ENCODE results near the gene PACRG.

Gene PACRG

DNA sequence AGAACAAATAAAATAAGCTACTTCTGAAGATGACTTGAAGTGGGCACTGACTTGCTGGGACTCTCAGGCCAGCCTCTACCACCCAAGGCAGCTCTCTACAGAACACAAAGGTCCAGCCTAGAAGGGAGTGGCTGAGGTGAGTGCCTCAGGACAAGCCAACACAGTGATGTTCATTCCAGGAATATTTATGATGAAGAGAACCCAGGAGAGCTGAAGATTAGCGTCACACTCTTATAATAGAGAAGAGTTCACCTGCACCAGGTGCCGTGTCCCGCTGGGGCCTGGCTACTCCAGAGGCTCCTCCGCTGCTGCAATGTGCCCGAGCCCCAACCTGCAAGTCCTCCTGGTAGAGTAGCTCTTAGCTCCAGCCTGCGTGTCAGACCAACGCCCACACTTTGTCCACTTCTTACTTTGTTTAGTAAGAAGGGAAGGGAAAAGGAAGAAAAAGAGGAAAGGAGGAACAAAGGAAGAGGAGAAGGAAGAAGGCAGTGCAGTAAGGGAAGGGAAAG is 504.3 kb downstream of the PACRG start:
- DNase-seq, result no peak

DNA sequence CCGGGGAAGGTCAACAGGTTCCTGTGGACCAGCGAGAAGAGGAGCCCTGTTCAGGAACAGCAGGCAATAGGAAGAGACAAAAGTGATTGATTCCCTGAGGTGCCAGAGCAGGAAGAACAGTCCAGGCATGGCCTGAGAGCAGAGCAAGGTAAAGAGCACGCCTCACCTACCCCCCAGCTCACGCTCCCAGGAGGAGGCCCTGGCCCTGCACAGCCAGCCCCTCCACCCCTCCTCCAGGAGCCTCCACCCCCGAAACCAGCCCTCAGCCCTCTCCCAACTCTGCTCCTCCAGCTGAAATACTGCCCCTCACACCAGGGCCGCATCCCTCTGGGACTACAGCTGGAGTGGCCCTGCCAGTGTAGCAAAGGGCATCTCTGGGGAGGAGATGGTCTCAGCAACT is 504.9 kb downstream of the PACRG start:
- DNase-seq, result no peak

DNA sequence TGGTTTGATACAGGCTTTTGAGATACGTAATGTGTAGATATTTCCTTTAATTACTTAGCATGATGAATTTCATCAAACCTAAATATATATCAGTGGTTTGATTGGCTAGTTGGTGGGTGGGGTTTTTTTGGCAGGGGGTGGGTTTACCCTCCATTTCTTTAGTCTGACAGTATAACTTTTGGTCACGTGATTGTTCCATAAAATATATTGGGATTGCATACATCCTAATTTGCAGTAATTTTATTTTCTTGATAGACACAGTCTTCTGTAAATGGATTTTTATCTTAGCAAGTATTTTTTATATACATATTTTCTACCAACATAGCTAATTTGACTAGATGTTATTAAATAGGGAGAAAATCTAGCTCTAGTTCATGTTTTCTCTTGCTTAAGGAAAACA is 509.3 kb downstream of the PACRG start:
- DNase-seq, result no peak

DNA sequence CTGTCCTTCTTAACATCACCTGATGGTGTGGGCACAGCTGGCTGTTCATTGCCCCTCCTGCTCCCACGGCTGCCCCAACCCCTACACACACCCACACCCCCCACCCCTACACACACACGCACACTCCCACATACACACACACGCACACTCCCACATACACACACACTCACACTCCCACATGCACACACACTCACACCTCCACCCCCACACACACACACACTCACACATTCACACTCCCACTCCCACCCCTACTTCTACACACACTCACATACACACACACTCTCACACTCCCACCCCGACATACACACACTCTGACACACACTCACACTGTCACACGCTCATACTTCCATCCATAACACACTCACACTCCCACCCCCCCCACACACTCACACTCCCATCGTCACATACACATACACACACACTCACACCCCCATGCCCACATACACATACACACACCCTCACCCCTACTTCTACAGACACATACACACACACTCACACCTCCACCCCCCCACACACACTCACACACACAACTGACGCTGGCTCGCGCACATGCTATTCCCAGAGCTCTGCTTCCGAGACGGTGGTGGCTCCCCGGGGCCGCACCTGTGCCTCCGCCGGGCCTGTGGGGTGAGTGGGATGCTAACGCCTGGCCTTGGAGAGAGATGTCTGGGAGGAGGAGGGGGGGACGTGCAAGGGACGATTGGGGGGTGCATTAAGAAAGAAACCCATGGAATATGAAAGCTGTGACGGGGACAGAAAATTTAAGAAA is 512.0 kb downstream of the PACRG start:
- DNase-seq, result no peak

DNA sequence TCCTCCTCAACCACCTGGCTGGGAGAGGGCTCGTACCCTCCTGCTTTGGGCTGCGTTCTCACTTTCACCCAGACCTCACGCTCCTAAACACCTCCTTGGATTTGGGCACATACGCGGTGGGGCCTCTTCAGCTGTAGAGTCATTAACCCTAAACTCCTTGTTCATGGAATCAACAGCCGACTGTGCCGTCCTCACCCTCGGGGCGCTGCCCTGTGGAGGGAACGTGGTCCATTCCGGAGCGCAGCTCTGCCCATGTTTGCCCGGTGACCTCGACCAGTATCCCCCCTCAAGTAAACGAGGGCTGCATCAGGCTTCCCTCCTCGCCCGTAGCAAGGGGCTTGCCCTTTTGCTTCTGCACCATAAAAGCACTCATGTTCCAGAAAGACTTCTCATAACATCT is 512.8 kb downstream of the PACRG start:
- no peak for DNase-seq

DNA sequence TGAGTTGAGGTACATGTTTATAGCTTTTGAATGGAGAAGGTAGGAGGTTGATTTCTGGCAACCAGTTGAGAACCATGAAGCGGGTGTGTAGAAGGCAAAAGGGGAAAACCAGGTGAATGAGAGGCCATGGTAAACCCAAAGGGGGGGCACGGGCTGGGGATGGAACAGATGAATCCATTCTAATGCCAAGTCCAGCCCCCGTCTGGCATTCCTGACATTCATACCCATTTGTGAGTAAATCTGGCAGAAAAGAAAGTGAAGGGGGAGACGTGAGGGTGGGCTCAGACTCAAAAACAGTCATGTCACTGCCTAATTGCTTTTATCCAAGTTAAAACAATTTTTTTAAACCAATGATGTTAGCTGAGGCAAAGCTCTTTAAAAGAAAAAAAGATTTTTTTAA is 513.9 kb downstream of the PACRG start:
- DNase-seq, result no peak

DNA sequence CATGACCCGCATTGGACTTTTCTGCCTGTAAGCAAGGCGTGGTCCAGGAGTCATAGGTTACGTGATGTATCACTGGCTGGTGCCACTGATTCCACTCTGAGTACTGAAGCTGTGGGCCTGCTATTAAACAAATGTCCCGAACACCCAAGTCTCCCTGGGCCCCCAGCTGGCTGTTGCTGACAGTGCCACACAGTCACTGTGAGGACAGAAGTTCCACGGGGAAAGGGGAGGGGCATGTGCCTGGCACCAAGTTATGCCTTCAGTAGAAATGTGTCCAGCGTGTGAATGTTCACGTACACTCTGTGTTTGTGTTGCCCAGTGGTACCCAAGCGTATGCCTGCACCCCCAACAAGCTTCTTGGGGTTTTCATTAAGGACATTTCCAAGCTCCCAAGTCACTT is 515.3 kb downstream of the PACRG start:
- DNase-seq, result peak in 51 of 56 donors; percentile 37 to 93 (median 75)

DNA sequence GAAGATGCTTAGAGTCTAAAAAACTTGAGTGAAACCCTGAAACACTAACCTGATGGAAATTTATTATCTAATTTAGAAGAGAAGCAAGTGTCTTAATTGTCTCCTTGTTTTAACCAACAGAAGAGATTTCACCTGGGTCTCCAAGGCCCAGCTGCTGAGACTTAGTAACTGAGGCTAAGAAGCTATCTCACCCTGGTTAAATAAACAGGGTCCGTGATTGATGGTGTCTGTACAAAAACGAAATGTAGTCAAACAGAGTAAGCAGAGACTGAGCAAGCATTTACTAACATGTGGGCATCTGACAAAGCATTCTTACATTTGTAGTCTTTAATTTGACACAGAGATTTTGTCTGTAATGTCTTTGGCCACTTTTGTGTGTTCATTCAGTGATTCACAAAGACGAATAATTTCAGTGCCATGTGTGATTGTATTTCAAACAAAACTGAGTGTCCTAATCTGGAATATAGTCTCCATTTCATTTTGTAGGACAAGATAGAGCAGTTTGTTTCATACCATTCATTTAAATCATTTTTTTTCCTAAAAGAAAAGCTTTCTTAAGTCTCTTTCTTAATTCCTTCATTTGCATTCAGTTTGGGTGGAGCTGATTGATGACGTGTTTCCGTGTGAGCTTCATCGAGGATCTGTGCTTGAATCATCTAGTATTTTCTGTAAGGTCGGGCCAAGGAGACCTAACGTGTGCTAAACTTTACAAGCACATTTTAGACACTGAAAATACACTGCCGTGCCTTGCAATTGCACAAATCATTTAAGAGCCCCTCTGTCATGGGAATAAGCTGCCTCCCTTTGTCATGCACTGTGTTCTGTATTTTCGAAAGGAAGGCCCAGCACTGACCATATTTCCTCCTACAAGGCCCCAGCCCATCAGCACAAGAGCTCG is 516.2 kb downstream of the PACRG start:
- peak in 1 of 56 donors; percentile 54 for DNase-seq

DNA sequence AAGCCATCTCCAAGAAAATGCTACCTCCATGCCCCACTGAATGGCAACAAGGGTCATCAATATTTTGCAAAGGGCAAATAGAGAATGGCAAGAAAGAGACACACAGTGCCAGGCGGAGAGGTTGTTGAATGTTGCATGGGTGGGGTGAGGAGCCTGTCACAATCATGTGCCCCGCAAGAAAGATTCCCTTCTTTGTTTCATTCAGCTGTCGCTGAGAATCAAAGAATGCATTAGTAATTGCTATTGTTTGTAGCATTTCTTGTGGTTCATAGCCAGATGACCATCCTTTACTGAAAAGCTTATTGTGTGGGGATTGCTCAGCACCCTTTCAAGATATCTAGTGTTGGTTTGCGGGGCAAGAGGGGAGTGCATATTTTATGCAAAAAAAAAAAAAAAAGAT is 520.3 kb downstream of the PACRG start:
- peak in 34 of 56 donors; percentile 23 to 87 (median 54) for DNase-seq

DNA sequence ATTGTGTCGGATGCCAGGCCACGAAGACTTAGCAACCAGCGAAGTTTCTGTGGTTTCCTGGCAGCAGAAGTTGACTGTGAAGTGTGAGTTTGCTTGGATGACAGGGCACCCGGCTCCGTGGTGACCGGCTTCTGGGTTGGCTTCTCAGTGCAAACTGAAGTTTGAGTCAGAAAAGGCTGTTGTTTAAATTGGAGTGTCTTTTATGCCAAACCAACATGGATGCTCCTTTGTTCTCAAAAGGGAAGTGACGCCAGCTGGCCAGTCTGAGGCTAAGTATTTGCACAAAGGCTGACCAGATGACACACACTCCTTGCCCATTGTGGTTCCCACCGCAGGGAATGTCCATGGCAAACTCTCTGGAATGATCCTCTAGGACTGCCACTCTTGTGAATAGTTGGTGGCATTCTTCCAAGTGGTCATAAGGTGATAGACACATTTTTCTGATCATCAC is 521.9 kb downstream of the PACRG start:
- DNase-seq, result peak in 38 of 56 donors; percentile 19 to 88 (median 53)

DNA sequence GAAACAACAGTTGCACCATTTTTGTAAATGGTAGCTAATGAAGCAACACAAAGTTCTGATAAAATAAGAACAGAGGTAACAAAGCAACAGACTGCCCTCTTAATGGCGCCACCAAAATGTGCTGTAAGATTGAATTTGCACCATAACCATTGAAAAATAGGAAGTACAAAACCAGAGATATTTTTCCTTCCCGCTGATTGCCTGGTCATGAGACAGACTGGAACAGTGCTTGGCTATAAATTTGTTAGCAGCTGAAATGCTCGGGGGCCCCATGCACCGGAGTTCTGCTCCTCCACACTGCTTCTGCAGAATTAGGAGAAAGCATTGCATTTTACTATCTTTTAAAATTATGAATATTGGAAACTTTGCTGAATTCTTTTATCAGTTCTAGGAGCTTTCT is 522.3 kb downstream of the PACRG start:
- no peak for DNase-seq

DNA sequence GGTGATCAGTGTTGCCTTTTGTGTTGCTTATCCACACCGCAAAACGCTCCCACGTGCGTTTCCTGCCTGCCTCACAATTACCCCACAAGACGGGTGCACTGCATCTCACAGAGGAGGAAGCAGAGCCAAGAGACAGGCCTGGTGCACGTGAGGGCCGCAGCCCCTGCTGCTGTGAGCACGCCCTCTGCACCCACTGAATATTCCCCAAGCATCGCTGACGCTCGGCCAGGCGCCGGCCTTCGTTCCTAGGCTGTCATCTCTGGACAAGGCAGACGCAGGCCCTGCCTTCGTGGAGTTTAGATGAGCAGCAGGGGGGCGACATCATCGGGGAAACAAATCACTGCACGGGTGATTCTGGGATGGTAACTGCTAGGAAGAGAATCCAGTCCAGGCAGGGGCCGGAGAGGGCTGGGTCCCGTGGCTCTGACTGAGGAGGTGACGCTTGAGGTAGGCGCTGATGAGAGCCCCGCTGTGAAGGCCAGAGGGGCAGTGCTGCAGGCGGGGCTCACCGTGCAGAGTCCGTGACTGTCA is 524.4 kb downstream of the PACRG start:
- DNase-seq, result peak in 4 of 56 donors; percentile 30 to 44 (median 38)

DNA sequence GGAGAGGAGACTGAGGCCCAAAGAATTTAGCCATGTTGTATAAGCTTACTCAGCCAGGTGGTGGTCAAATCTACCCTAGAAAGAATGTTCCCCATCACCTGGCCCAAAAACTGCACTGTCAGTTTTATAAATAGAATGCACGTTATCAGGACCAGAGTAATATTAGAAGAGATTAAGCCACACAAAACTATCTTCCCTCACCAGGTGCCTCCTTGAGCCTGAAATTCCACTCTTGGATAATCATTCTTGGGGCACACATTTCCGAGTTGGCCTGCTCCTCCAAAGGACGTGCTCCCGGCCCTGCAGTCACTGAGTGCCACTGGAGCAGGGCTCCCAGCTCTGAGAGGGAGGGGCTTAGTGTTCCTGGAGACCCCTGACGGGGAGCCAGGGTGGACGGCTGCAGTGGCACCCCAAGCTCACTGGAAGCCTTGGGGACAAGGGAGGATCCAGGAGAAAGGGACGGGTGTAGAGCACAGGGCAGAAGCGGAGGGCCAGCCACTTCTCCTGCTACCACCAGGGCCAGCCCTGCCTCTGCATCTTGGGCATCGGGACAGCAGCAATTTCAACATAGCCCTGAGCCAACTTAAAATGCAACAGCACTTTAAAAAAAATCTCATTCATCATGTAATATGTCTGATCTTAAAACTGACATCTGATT is 525.9 kb downstream of the PACRG start:
- peak in 6 of 56 donors; percentile 22 to 66 (median 37) for DNase-seq

DNA sequence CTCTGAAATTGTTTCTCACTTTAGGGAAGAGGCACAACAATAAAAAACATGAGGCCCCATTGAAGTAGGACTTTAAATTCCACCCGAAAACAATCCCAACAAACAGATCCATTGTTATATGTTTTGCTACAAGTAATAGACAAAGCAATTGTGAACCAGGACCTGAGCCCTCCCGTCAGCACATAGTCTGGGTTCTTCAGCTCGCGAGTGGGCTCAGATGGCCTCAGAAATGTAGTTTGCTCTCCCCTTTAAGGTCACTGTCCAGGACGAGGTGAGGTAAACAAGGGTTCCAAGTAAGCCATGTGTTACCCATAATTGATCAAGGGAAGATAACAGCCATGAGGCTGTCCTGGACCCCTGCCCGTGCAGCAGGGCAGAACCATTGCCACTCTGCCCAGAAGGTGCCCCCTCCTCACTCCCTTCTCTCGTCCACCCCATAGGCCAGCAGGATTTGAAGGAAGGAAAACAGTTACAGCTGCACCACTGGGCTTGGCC is 526.6 kb downstream of the PACRG start:
- DNase-seq, result peak in 36 of 56 donors; percentile 24 to 90 (median 59)

DNA sequence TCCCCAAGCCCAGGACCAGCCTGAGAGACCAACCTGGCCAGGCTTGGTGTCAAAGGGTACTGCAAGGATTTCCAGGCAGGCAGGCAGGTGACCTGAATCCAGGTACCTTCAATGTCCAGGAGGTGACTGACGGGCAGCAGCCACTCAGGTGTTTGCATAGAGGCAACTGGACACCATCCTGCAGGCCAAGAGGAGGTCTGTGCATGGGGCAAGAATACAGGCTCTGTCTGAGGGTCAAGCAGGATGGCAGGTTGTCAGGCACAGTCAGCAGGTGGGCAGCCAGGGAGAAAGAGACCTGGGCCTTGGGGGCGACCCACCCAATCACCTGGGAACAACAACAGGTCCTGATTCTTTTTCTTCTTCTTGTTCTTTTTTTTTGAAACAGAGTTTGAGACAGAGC is 527.5 kb downstream of the PACRG start:
- DNase-seq, result no peak

DNA sequence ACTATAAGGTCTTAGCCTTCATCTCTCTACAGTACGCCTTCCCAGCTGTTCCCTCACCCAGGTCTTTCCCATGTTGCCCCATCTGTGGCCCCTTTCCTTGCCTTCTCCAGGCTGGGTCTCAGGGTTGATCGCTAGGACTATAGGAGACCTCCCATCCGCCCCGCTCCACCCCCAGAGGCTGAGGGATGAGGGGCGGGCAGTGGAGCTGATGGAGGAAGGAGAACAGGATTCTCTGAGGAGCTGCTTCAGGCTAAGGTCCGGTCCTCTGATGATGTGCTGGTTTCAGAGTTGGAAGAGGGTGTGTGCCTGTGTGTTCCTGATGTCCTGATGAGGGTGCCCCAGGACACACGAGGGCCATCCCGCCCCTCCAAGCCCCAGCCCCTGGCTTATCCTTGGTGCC is 531.9 kb downstream of the PACRG start:
- DNase-seq, result peak in 1 of 56 donors; percentile 73

DNA sequence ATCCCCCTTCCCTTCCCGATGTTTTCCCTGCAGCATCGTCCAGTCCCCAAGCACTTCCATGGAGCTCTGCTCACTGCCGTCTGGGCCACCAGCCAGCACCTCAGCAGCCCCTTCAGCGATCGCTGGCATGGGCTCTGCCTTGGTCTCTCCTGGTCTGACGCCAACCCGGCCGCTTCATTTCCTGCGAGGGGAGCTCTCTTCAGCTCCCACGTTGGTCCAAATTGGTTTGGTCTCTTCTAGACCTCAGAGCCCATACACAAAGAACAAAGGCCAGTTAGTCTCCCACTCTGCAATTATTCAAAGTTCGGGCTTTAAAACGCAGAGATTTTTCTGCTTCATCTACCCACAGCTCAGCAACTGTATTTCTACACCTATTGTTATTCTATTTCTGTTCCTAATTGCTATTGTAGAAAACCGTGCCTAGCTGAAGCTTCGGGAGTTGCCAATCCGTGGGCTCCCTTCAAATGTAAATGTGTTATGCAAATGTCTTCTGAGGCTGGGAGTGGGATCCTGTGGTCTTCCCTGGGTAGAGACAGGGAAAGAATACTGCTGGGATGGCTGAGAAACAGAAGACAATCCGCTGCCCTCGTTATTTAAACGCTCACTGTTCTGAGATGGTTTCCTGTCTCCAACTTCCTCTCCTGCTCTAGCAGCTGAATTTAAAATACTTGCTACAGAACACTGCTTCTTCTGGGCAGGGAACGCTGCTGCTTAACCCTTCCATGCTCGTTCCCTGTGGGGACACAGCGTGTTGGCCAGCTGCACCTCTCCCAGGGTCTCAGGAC is 532.5 kb downstream of the PACRG start:
- DNase-seq, result peak in 48 of 56 donors; percentile 42 to 87 (median 72)

DNA sequence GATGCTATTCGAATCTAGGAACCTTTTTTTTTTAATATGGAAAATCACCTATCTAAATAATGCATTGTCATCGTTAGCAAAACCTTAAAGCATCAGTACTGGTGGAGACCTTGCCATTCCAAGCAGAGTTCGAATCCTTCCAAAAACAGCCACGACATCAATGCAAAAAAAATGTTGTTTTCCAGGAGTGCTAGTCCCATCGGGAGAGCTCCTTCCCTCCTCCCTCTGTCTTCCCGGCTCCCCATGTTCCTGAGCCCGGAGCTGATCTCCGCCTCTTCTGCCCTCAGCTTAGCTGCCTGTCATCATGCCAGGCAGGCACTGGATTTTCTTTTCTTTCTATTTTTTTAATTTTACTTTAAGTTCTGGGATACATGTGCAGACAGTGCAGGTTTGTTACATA is 533.1 kb downstream of the PACRG start:
- peak in 8 of 56 donors; percentile 30 to 77 (median 46) for DNase-seq

DNA sequence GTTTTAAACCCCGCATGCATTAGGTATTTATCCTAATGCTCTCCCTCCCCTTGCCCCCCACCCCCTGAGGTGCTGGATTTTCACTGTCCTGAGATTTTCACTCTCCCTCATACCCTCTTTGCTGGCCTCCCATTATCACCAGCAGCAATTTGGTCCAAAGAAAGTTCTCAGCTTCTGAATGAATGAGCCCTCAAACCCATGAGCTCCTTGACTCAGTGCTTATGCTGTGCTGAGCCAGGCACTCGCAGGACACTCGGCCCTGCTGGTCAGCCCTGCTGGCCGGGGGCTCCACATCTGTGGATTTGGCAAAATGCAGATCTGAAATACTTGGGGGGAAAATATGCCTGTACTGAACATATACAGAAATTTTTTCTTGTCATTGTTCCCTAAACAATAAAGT is 533.6 kb downstream of the PACRG start:
- DNase-seq, result peak in 2 of 56 donors; percentile 21 to 60

DNA sequence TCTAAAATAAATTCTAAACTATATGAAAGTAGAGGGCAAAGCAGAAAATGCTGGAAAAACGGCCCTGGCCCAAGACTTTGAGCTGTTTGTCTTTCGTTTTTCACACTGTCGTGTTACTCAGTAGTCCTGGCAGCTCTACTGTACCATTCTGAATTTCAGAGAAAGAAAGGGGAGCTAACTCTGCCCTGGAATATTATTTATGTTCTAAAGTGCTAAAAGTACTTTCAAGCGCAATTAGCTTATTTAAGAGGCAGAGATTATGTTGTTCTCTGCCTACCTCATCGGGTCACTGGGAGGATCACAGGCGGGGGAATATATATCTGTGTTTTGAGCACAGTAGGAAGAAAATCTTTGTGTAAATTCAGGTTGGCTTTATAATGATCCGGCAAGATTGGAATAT is 534.3 kb downstream of the PACRG start:
- DNase-seq, result peak in 1 of 56 donors; percentile 38
